Peyer's patch (tissue), 4 donors: ENCODE data around the gene ABCC5.

Source experiments
- CTCF ChIP-seq, 6 experiments: fragments of 450-650 bp in 4 of 6; fragments of 200-600 bp in 2 of 6; sonication (generic) in 1 of 6; IDR thresholded peaks; one replicate each; pipeline ENCODE4 v1.5.1; 2017 to 2019; ENCODE audit warnings: antibody characterized with exemption in 6 of 6, mild to moderate bottlenecking in 3 of 6, moderate library complexity in 1 of 6
- POLR2A ChIP-seq, 2 donors: fragments of 450-650 bp; IDR thresholded peaks; one replicate each; pipeline ENCODE4 v1.5.1; 2017; ENCODE audit warnings: antibody characterized with exemption in 2 of 2, mild to moderate bottlenecking in 2 of 2, moderate library complexity in 2 of 2

- no peak for TF ChIP-seq POLR2A (IDR thresholded peaks at IDR 0.05)
- TF ChIP-seq CTCF (IDR thresholded peaks at IDR 0.05) = no peak
These were observed 54.9 kb downstream of the ABCC5 start for GRCh38 chr3:183962807-183963206.
